Epithelial cell of esophagus (primary cell): ENCODE results near the gene VRK3.

Experiments
- DNase-seq: peaks from one replicate; pipeline ENCODE4 v3.0.0; 2010; ENCODE audit warnings: low read depth
- H3K4me3 ChIP-seq: 2 replicates; pipeline ENCODE4 v1.5.1; 2011; ENCODE audit warnings: mild to moderate bottlenecking, low read length, control low read depth
- TF ChIP-seq, protein P1 (sequence below): IDR thresholded peaks from 2 replicates; pipeline ENCODE4 v1.5.1; 2011; ENCODE audit warnings: low read depth, mild to moderate bottlenecking, low read length, control low read depth, inconsistent platforms; ENCODE audit not compliant: insufficient read depth; ENCODE audit errors: missing control alignments

Gene VRK3

GRCh38 chr19:50008532-50008931 lies 16.6 kb downstream of the VRK3 start:
- TF ChIP-seq, protein P1, sequence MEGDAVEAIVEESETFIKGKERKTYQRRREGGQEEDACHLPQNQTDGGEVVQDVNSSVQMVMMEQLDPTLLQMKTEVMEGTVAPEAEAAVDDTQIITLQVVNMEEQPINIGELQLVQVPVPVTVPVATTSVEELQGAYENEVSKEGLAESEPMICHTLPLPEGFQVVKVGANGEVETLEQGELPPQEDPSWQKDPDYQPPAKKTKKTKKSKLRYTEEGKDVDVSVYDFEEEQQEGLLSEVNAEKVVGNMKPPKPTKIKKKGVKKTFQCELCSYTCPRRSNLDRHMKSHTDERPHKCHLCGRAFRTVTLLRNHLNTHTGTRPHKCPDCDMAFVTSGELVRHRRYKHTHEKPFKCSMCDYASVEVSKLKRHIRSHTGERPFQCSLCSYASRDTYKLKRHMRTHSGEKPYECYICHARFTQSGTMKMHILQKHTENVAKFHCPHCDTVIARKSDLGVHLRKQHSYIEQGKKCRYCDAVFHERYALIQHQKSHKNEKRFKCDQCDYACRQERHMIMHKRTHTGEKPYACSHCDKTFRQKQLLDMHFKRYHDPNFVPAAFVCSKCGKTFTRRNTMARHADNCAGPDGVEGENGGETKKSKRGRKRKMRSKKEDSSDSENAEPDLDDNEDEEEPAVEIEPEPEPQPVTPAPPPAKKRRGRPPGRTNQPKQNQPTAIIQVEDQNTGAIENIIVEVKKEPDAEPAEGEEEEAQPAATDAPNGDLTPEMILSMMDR: no peak
- DNase-seq: no peak
- H3K4me3 ChIP-seq: no peak overlapping the region

- DNase-seq: no peak
- TF ChIP-seq, protein P1: no peak
- H3K4me3 ChIP-seq: no peak overlapping the region
Measured at GRCh38 chr19:50007947-50008346, 17.2 kb downstream of the VRK3 start.

- DNase-seq: no peak
- TF ChIP-seq, protein P1: no peak
- H3K4me3 ChIP-seq: no peak overlapping the region
Measured at GRCh38 chr19:50007170-50007569, 18.0 kb downstream of the VRK3 start.

DNA sequence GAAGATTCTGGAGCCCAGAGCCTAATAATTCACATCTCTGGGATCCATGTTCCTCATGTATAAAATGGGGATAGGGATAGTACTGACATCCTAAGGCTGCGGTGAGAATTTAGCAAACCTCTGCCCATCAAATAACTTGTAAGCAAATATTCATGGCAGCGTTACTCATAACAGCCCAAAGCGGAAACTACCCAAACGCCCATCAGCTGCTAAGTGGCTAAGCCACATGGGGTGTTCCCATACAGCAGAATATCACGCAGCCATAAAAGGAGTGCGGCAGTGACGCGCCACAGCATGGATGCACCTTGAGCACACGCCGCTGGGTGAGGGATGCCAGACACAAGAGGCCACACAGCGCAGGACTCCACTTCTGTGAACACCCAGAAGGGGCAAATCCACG lies 19.7 kb downstream of the VRK3 start:
- no peak overlapping the region for H3K4me3 ChIP-seq
- DNase-seq: no peak
- TF ChIP-seq, protein P1: no peak

DNA sequence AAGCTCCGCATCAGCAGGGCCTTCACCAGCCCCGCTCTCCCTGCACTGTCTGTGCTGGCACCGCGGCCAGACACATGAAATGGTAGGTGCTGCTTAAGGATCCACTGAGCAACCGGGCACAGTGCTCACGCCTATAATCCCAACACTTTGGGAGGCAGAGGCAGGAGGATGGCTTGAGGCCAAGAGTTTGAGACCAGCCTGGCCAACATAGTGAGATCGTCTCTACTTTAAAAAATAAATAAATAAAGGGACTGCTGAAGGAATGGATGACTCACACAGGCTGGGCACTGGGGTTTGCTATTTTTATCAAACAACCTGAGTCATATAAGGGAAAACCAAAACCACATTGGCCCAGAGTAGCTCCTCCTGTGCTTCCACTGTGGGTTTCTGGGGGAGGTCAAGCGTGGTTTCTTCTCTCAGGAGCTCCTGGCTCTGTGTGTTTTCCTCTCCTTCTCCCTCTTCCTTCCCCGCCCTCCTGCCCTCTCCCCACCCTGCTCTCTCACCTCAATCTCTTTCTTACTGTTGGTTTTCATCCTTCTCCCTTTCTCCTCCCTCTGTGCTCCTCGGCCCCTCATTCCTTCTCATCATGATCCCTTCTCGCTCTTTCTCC lies 21.3 kb downstream of the VRK3 start:
- TF ChIP-seq, protein P1: no peak
- no peak overlapping the region for H3K4me3 ChIP-seq
- DNase-seq: peak; percentile 92

- no peak for DNase-seq
- no peak overlapping the region for H3K4me3 ChIP-seq
- TF ChIP-seq, protein P1: no peak
Measured at GRCh38 chr19:50003254-50003788, 21.9 kb downstream of the VRK3 start.

DNA sequence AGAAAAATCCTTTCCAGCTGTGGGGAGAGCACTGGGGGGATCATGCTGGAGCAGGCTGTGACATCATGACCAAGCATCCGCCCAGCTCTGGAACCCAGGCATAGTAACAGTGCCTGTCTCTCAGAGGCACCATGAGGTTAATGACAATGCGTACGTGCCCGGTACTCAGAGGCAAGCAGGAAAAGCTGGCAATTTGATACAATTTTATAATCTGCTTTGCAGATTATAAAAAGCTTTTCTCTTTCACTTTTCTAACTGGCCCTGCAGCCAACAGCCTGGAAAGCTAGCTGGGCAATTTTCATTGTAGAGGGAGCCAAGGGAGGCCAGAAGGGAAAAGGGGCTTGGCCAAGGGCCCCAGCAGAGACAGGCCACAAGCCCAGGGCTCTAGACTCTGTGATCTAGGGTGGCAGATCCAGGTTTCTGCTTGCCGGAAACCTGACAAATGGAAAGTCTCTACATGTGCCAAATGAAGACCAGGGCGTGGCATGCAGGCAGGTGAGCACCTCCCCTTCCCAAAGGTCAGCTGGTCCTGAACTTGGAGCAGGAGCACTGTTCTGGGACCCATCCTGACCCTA lies 22.7 kb downstream of the VRK3 start:
- TF ChIP-seq, protein P1: no peak
- DNase-seq: no peak
- H3K4me3 ChIP-seq: no peak overlapping the region
